Loucy (cell line): Measurements from ENCODE around the gene SYCP2.

Source experiments
- H2AFZ ChIP-seq: fragments of 200-600 bp; sonication (generic); 2 replicates; pipeline ENCODE4 v1.6.0; 2016; ENCODE audit warnings: antibody characterized with exemption, mild to moderate bottlenecking, low read length, moderate library complexity
- H3F3A ChIP-seq: fragments of 200-600 bp; 2 replicates; pipeline ENCODE4 v1.6.0; 2016; ENCODE audit warnings: antibody characterized with exemption, low read depth, mild to moderate bottlenecking
- H3K27me3 ChIP-seq: fragments of 200-600 bp; sonication (generic); 2 replicates; pipeline ENCODE4 v1.6.1; 2014; ENCODE audit warnings: low read length, mild to moderate bottlenecking; ENCODE audit not compliant: insufficient read depth, poor library complexity, severe bottlenecking
- H3K36me3 ChIP-seq: fragments of 200-600 bp; sonication (generic); 2 replicates; pipeline ENCODE4 v1.6.1; 2016; ENCODE audit warnings: low read length; ENCODE audit not compliant: insufficient read depth
- H3K4me1 ChIP-seq: fragments of 200-600 bp; sonication (generic); 2 replicates; pipeline ENCODE4 v1.5.1; 2014; ENCODE audit warnings: low read length, mild to moderate bottlenecking; ENCODE audit not compliant: insufficient read depth, poor library complexity, severe bottlenecking
- H3K4me2 ChIP-seq: fragments of 200-600 bp; sonication (generic); 2 replicates; pipeline ENCODE4 v1.6.0; 2014; ENCODE audit warnings: antibody characterized with exemption, low read length, low read depth, mild to moderate bottlenecking; ENCODE audit not compliant: poor library complexity, severe bottlenecking
- H3K4me3 ChIP-seq: fragments of 200-600 bp; sonication (generic); 2 replicates; pipeline ENCODE4 v1.5.1; 2014; ENCODE audit warnings: low read length, mild to moderate bottlenecking, mixed read lengths; ENCODE audit not compliant: poor library complexity, severe bottlenecking
- H3K79me2 ChIP-seq: fragments of 200-600 bp; sonication (generic); 2 replicates; pipeline ENCODE4 v1.6.1; 2014; ENCODE audit warnings: low read length; ENCODE audit not compliant: insufficient read depth
- H3K9ac ChIP-seq: fragments of 200-600 bp; sonication (generic); 2 replicates; pipeline ENCODE4 v1.6.0; 2014; ENCODE audit warnings: mild to moderate bottlenecking, low read depth, low read length, moderate library complexity; ENCODE audit not compliant: poor library complexity, severe bottlenecking
- H3K9me2 ChIP-seq: fragments of 200-600 bp; sonication (generic); replicated peaks from 2 replicates; pipeline ENCODE4 v1.6.1; 2016; ENCODE audit warnings: low read depth, low read length, mixed read lengths
- H3K9me3 ChIP-seq: fragments of 200-600 bp; sonication (generic); 2 replicates; pipeline ENCODE4 v1.6.1; 2014; ENCODE audit warnings: mild to moderate bottlenecking, antibody characterized with exemption, low read length, low read depth; ENCODE audit not compliant: insufficient read depth
- H4K20me1 ChIP-seq: fragments of 200-600 bp; sonication (generic); 2 replicates; pipeline ENCODE4 v1.6.0; 2014; ENCODE audit warnings: antibody characterized with exemption, low read length, mild to moderate bottlenecking; ENCODE audit not compliant: insufficient read depth, poor library complexity, severe bottlenecking
- CTCF ChIP-seq: fragments of 200-600 bp; sonication (generic); conservative IDR thresholded peaks from 2 replicates; pipeline ENCODE4 v1.5.1; 2014; ENCODE audit warnings: mild to moderate bottlenecking, antibody characterized with exemption, low read length
- EZH2phosphoT487 ChIP-seq: fragments of 200-600 bp; IDR thresholded peaks from 2 replicates; pipeline ENCODE4 v1.6.1; 2018; ENCODE audit warnings: antibody characterized with exemption, mild to moderate bottlenecking, moderate library complexity, borderline replicate concordance

SYCP2 gene

GRCh38 chr20:59871096-59871495 is 62.3 kb downstream of the SYCP2 start:
- H3F3A ChIP-seq = no peaks in the 10 kb centered on the region
- no peak overlapping the region for H2AFZ ChIP-seq
- no peak overlapping the region for H3K4me3 ChIP-seq
- no peak overlapping the region for H3K4me2 ChIP-seq
- no peaks in the 10 kb centered on the region for H3K27me3 ChIP-seq
- no peaks in the 10 kb centered on the region for H3K79me2 ChIP-seq
- H3K4me1 ChIP-seq = peaks cover 27% of the 10 kb centered on the region
- TF ChIP-seq EZH2phosphoT487 (no peak), CTCF (no peak)
- H4K20me1 ChIP-seq = no peaks in the 10 kb centered on the region
- no peaks in the 10 kb centered on the region for H3K9me3 ChIP-seq
- H3K9me2 ChIP-seq = no peaks in the 10 kb centered on the region
- H3K9ac ChIP-seq = no peak overlapping the region
- H3K36me3 ChIP-seq = no peaks in the 10 kb centered on the region

GRCh38 chr20:59866338-59866737 is 67.1 kb downstream of the SYCP2 start:
- no peak overlapping the region for H3K9ac ChIP-seq
- H3K9me3 ChIP-seq = no peaks in the 10 kb centered on the region
- no peaks in the 10 kb centered on the region for H3K36me3 ChIP-seq
- peaks cover 15% of the 10 kb centered on the region for H3K4me1 ChIP-seq
- TF ChIP-seq CTCF (no peak), EZH2phosphoT487 (no peak)
- H3K9me2 ChIP-seq = no peaks in the 10 kb centered on the region
- no peak overlapping the region for H3K4me3 ChIP-seq
- no peaks in the 10 kb centered on the region for H4K20me1 ChIP-seq
- H3K4me2 ChIP-seq = no peak overlapping the region
- no peaks in the 10 kb centered on the region for H3K79me2 ChIP-seq
- H3K27me3 ChIP-seq = no peaks in the 10 kb centered on the region
- H3F3A ChIP-seq = no peaks in the 10 kb centered on the region
- no peak overlapping the region for H2AFZ ChIP-seq

GRCh38 chr20:59864726-59865125 is 68.7 kb downstream of the SYCP2 start:
- H3K9me2 ChIP-seq = no peaks in the 10 kb centered on the region
- H4K20me1 ChIP-seq = no peaks in the 10 kb centered on the region
- H3K9me3 ChIP-seq = no peaks in the 10 kb centered on the region
- H3K4me3 ChIP-seq = no peak overlapping the region
- no peaks in the 10 kb centered on the region for H3K27me3 ChIP-seq
- no peak overlapping the region for H2AFZ ChIP-seq
- no peaks in the 10 kb centered on the region for H3K4me1 ChIP-seq
- H3K79me2 ChIP-seq = no peaks in the 10 kb centered on the region
- TF ChIP-seq EZH2phosphoT487 (no peak), CTCF (no peak)
- no peaks in the 10 kb centered on the region for H3F3A ChIP-seq
- H3K9ac ChIP-seq = no peak overlapping the region
- no peaks in the 10 kb centered on the region for H3K36me3 ChIP-seq
- no peak overlapping the region for H3K4me2 ChIP-seq
